HEK293 (cell line): ENCODE data around the gene TNPO3.

ENCODE experiments used
- CTCF ChIA-PET: fragments of 350-600 bp; formaldehyde crosslinking; extraction: SDS; loops from one replicate; lab custom pipeline; 2021; ENCODE audit warnings: antibody characterized with exemption; lab: Yijun Ruan, JAX
- POLR2A ChIA-PET: fragments of 300-600 bp; formaldehyde crosslinking; extraction: SDS; loops from one replicate; lab custom pipeline; 2020; ENCODE audit warnings: antibody characterized with exemption, inconsistent platforms; lab: Yijun Ruan, JAX
- H3K27ac ChIP-seq: fragments of 200-500 bp; sonication (Bioruptor generic); 2 replicates; pipeline ENCODE4 v1.5.1; 2014; ENCODE audit warnings: low read depth, low read length, control low read depth, inconsistent platforms; ENCODE audit errors: extremely low read depth
- H3K36me3 ChIP-seq, 2 experiments: fragments of 200-500 bp in 1 of 2; sonication (Bioruptor generic) in 1 of 2; 1 replicate in 1 of 2; 2 replicates in 1 of 2; pipeline ENCODE4 v1.5.1; 2014 to 2017; ENCODE audit warnings: inconsistent platforms in 2 of 2, low read length in 2 of 2; ENCODE audit not compliant: control insufficient read depth in 2 of 2, insufficient read depth in 1 of 2
- H3K4me1 ChIP-seq: fragments of 200-500 bp; sonication (Bioruptor generic); 2 replicates; pipeline ENCODE4 v1.5.1; 2014; ENCODE audit warnings: mild to moderate bottlenecking, low read length, inconsistent platforms; ENCODE audit not compliant: control insufficient read depth, insufficient read depth
- H3K4me3 ChIP-seq: 2 replicates; pipeline ENCODE4 v1.5.1; 2011; ENCODE audit warnings: low read depth, mild to moderate bottlenecking, control low read depth, low read length, moderate library complexity
- H3K9me3 ChIP-seq: fragments of 200-500 bp; sonication (Bioruptor generic); 2 replicates; pipeline ENCODE4 v1.5.1; 2014; ENCODE audit warnings: low read depth, low read length, inconsistent platforms; ENCODE audit not compliant: control insufficient read depth, insufficient read depth
- PRDM10 ChIP-seq: fragments of 450-650 bp; formaldehyde crosslinking; IDR thresholded peaks from 2 replicates; pipeline ENCODE4 v1.5.1; 2016; ENCODE audit warnings: missing biosample characterization, missing genetic modification characterization
- PRDM6 ChIP-seq: fragments of 450-650 bp; formaldehyde crosslinking; IDR thresholded peaks from 2 replicates; pipeline ENCODE4 v1.5.1; 2017; ENCODE audit warnings: missing biosample characterization, missing genetic modification characterization
- ZNF202 ChIP-seq: fragments of 450-650 bp; formaldehyde crosslinking; IDR thresholded peaks from 2 replicates; pipeline ENCODE4 v1.5.1; 2016; ENCODE audit warnings: missing biosample characterization, missing genetic modification characterization, borderline replicate concordance
- ZNF394 ChIP-seq: fragments of 450-650 bp; formaldehyde crosslinking; IDR thresholded peaks from 2 replicates; pipeline ENCODE4 v1.5.1; 2016; ENCODE audit warnings: missing biosample characterization, missing genetic modification characterization, mild to moderate bottlenecking, moderate library complexity, borderline replicate concordance
- ZNF518A ChIP-seq: fragments of 450-650 bp; formaldehyde crosslinking; conservative IDR thresholded peaks from 2 replicates; pipeline ENCODE4 v1.5.1; 2016; ENCODE audit warnings: low read depth, missing biosample characterization, missing genetic modification characterization
- ZNF555 ChIP-seq: fragments of 450-650 bp; formaldehyde crosslinking; conservative IDR thresholded peaks from 2 replicates; pipeline ENCODE4 v1.5.1; 2017; ENCODE audit warnings: missing biosample characterization, mild to moderate bottlenecking, missing genetic modification characterization, inconsistent platforms
- ZNF624 ChIP-seq: fragments of 450-650 bp; formaldehyde crosslinking; IDR thresholded peaks from 2 replicates; pipeline ENCODE4 v1.5.1; 2017; ENCODE audit warnings: missing biosample characterization, missing genetic modification characterization
- ZNF670 ChIP-seq: fragments of 450-650 bp; formaldehyde crosslinking; IDR thresholded peaks from 2 replicates; pipeline ENCODE4 v1.5.1; 2016; ENCODE audit warnings: missing biosample characterization, missing genetic modification characterization, low read depth
- ZNF692 ChIP-seq: fragments of 450-650 bp; formaldehyde crosslinking; IDR thresholded peaks from 2 replicates; pipeline ENCODE4 v1.5.1; 2016; ENCODE audit warnings: missing biosample characterization, missing genetic modification characterization
- TF ChIP-seq, protein P1 (sequence below): fragments of 450-650 bp; formaldehyde crosslinking; IDR thresholded peaks from 2 replicates; pipeline ENCODE4 v1.5.1; 2016; ENCODE audit warnings: missing biosample characterization, missing genetic modification characterization

TNPO3 gene

DNA sequence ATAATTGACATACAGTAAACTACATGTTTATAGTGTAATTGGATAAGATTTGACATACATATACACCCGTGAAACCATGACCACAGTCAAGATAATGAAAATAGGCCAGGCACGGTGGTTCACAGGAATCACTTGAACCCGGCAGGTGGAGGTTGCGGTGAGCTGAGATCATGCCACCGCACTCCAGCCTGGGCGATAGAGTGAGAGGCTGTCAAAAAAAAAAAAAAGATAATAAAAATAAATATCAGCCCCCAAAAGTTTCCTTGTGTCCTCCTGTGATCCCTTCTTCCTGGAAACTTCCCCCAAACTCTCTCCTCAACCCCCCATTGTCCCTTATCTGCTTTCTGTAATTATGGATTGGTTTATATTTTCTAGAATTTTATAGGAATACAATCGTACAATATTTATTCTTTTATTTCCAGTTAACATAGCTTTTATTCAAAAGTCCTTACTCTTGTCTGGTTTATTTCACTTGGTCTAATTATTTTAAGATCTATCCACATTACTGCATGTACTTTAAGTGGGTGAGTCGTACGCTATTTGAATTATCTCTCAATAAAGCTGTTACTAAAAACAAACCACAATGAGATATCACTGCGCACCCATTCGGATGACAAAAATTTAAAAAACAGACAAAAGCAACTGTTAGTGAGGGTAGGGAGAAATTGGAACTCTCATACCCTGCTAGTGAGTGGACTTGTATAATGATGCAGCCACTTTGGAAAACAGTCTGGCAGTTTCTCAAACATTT is 30.1 kb upstream of the TNPO3 start:
- ChIA-PET POLR2A (no interaction called here), CTCF (interaction anchor here (0.6 to 0.9 kb wide), 2 partner anchors 8 to 133 kb away, joined by 3 read pairs; no protein-coding TSS in a partner anchor)
- Histone ChIP-seq H3K27ac (no peak overlapping the region), H3K9me3 (no peaks in the 10 kb centered on the region), H3K4me1 (no peaks in the 10 kb centered on the region), H3K36me3 (no peaks in the 10 kb centered on the region), H3K4me3 (no peak overlapping the region)
- TF ChIP-seq ZNF202 (tag by site-specific recombination) (no peak), ZNF394 (no peak), ZNF518A (no peak), ZNF555 (tag by site-specific recombination) (no peak), PRDM10 (tag by site-specific recombination) (peak; percentile 85), ZNF692 (tag by site-specific recombination) (no peak), ZNF670 (tag by site-specific recombination) (no peak), ZNF624 (tag by site-specific recombination) (no peak), PRDM6 (tag by site-specific recombination) (peak; percentile 43; the same call in 1 of the 2 replicates)
- TF ChIP-seq, protein P1, sequence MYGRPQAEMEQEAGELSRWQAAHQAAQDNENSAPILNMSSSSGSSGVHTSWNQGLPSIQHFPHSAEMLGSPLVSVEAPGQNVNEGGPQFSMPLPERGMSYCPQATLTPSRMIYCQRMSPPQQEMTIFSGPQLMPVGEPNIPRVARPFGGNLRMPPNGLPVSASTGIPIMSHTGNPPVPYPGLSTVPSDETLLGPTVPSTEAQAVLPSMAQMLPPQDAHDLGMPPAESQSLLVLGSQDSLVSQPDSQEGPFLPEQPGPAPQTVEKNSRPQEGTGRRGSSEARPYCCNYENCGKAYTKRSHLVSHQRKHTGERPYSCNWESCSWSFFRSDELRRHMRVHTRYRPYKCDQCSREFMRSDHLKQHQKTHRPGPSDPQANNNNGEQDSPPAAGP (tag by site-specific recombination): no peak
